Breast epithelium (tissue), 3 donors: ENCODE data around the gene CACNA1A.

Source experiments
- POLR2A ChIP-seq: fragments of 450-650 bp; IDR thresholded peaks from one replicate; pipeline ENCODE4 v1.6.1; 2016; ENCODE audit warnings: antibody characterized with exemption, mild to moderate bottlenecking, moderate library complexity
- TF ChIP-seq, protein P1 (sequence below), 3 donors: fragments of 450-650 bp; IDR thresholded peaks; one replicate each; pipeline ENCODE4 v1.5.1; 2016 to 2017; ENCODE audit warnings: antibody characterized with exemption in 3 of 3, mild to moderate bottlenecking in 3 of 3, moderate library complexity in 3 of 3

DNA sequence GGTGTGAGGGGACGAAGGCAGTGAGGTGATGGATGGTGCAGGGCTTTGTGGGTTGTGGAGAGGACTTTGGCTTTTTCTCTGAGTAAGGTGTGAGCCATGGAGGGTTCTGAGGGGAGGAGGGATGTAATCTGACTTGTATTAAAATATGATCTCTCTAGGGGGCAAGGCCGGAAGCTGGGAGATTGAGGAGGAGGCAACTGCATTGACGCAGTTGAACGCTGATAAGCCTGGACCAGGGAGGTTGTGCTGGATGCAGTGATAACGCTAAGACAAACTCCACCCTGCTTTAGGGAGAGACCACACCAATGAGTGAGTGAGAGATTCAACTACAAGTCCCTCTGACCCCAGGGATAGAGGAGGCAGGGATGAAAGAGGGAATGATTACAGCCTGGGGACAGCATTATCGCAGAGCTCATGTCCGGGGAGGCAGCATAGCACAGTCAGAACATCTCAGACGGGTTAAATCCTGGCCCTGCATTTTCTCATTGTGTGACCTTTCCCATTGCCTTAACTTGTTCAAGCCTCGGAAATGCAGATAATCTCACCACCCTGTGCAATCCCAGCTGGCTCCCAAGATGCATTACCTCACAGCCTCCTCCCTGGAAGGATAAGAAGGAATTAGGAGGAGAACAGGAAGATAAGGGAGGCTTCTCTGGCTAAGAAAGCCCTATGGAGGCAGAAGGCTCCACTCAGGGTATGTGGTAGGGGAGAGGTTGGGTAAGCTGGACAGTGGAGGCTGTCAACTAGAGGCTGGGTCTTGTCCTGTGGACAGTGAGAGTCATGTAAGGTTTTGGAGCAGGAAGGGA, 124.2 kb downstream of the CACNA1A start:
- TF ChIP-seq, protein P1, sequence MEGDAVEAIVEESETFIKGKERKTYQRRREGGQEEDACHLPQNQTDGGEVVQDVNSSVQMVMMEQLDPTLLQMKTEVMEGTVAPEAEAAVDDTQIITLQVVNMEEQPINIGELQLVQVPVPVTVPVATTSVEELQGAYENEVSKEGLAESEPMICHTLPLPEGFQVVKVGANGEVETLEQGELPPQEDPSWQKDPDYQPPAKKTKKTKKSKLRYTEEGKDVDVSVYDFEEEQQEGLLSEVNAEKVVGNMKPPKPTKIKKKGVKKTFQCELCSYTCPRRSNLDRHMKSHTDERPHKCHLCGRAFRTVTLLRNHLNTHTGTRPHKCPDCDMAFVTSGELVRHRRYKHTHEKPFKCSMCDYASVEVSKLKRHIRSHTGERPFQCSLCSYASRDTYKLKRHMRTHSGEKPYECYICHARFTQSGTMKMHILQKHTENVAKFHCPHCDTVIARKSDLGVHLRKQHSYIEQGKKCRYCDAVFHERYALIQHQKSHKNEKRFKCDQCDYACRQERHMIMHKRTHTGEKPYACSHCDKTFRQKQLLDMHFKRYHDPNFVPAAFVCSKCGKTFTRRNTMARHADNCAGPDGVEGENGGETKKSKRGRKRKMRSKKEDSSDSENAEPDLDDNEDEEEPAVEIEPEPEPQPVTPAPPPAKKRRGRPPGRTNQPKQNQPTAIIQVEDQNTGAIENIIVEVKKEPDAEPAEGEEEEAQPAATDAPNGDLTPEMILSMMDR (IDR thresholded peaks at IDR 0.05), result no peak
- TF ChIP-seq POLR2A, result no peak
